ENCODE results near the gene PTPN1. TPM values are rescaled to one million over a fixed set of nuclear protein-coding genes. Genes with fewer than 3 reads are reported as not detected.

PTPN1 gene
- polyA plus RNA-seq, 1 of the 3 experiments (the other 2 are of a cell fraction), result 23.6 TPM

DNA sequence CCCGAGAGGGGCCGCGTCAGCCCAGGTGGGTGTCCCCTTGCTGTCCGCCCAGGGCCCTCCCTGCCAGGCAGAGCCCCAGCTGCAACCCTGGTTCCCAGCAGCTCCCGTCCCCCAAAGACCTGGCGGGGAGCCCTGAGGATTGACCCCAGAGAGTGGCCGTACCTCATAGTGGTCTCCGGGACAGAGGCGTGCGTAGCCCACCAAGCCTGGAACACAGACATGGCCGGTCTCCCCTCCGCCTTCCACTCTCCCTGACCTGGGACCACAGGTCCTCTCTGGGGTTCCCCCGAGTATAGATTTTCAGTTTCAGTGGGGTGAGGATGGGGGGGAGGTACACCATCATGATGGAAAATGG is 98.5 kb downstream of the PTPN1 start:
- ChIA-PET POLR2A (no interaction called here), CTCF (interaction anchor here (1.2 to 1.9 kb wide), 3 partner anchors 20 to 29 kb away, joined by 3 to 4 read pairs (median 3); no protein-coding TSS in a partner anchor)
- no peak for TF ChIP-seq EP300 (IDR thresholded peaks at IDR 0.05; ENCODE audit: borderline replicate concordance in 1 of 2, low read depth in 1 of 2, low read length in 1 of 2)
- no peak for TF ChIP-seq MXI1 (IDR thresholded peaks at IDR 0.05; ENCODE audit: low read depth, low read length)
- TF ChIP-seq USF1 (IDR thresholded peaks at IDR 0.05; ENCODE audit: borderline replicate concordance, low read depth), result no peak
- no peak for TF ChIP-seq POLR2AphosphoS5 (IDR thresholded peaks at IDR 0.05; ENCODE audit: low read depth, low read length)
- TF ChIP-seq NRF1 (IDR thresholded peaks at IDR 0.05; ENCODE audit: low read depth, low read length), result no peak
- TF ChIP-seq GATA2 (CRISPR knock-in tag; IDR thresholded peaks at IDR 0.05), result no peak
- TF ChIP-seq RFX5 (IDR thresholded peaks at IDR 0.05; ENCODE audit: low read length), result no peak
- TF ChIP-seq SMC3 (IDR thresholded peaks at IDR 0.05; ENCODE audit: low read depth, low read length), result no peak
- TF ChIP-seq CHD2 (IDR thresholded peaks at IDR 0.05; ENCODE audit: low read length, partially characterized antibody), result no peak
- TF ChIP-seq, protein P1, sequence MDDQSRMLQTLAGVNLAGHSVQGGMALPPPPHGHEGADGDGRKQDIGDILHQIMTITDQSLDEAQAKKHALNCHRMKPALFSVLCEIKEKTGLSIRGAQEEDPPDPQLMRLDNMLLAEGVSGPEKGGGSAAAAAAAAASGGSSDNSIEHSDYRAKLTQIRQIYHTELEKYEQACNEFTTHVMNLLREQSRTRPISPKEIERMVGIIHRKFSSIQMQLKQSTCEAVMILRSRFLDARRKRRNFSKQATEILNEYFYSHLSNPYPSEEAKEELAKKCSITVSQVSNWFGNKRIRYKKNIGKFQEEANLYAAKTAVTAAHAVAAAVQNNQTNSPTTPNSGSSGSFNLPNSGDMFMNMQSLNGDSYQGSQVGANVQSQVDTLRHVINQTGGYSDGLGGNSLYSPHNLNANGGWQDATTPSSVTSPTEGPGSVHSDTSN (IDR thresholded peaks at IDR 0.05), result no peak
- no peak for TF ChIP-seq SIN3A (IDR thresholded peaks at IDR 0.05; ENCODE audit: borderline replicate concordance, low read depth, low read length)
- no peak for TF ChIP-seq ZBTB33 (IDR thresholded peaks at IDR 0.05; ENCODE audit: borderline replicate concordance, low read depth)
- TF ChIP-seq RCOR1 (IDR thresholded peaks at IDR 0.05; ENCODE audit: low read length), result no peak
- TF ChIP-seq, protein P2, sequence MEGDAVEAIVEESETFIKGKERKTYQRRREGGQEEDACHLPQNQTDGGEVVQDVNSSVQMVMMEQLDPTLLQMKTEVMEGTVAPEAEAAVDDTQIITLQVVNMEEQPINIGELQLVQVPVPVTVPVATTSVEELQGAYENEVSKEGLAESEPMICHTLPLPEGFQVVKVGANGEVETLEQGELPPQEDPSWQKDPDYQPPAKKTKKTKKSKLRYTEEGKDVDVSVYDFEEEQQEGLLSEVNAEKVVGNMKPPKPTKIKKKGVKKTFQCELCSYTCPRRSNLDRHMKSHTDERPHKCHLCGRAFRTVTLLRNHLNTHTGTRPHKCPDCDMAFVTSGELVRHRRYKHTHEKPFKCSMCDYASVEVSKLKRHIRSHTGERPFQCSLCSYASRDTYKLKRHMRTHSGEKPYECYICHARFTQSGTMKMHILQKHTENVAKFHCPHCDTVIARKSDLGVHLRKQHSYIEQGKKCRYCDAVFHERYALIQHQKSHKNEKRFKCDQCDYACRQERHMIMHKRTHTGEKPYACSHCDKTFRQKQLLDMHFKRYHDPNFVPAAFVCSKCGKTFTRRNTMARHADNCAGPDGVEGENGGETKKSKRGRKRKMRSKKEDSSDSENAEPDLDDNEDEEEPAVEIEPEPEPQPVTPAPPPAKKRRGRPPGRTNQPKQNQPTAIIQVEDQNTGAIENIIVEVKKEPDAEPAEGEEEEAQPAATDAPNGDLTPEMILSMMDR (IDR thresholded peaks at IDR 0.05), result no peak
- no peak for TF ChIP-seq ELF1 (IDR thresholded peaks at IDR 0.05)
- no peak for TF ChIP-seq GABPA (IDR thresholded peaks at IDR 0.05; ENCODE audit: low read depth)
- no peak for TF ChIP-seq REST (IDR thresholded peaks at IDR 0.05; ENCODE audit: low read depth, low read length)
- TF ChIP-seq FOXM1 (IDR thresholded peaks at IDR 0.05; ENCODE audit: low read depth), result no peak
- no peak for DNase-seq
- Histone ChIP-seq H2AFZ (ENCODE audit: low read depth) (no peak overlapping the region), H3F3A (replicated peaks; ENCODE audit: insufficient read depth) (no peaks in the 10 kb centered on the region), H3K9ac (no peak overlapping the region), H3K9me2 (no peaks in the 10 kb centered on the region), H4K20me1 (ENCODE audit: insufficient read depth) (no peaks in the 10 kb centered on the region), H3K27ac (ENCODE audit: low read depth in 2 of 2, low read length in 1 of 2) (no peak overlapping the region), H3K27me3 (ENCODE audit: insufficient read depth) (no peaks in the 10 kb centered on the region), H3K36me3 (replicated peaks in 1 of 2; ENCODE audit: control insufficient read depth in 1 of 2, insufficient read depth in 2 of 2, low read length in 1 of 2) (no peaks in the 10 kb centered on the region), H3K4me2 (no peak overlapping the region), H3K4me3 (ENCODE audit: low read depth in 2 of 2, low read length in 1 of 2) (no peak overlapping the region), H3K9me3 (no peaks in the 10 kb centered on the region), H3K4me1 (ENCODE audit: control insufficient read depth in 1 of 2, insufficient read depth in 2 of 2, low read depth in 1 of 2, low read length in 1 of 2) (no peaks in the 10 kb centered on the region), H3K79me2 (ENCODE audit: insufficient read depth) (no peaks in the 10 kb centered on the region)
- no CpG with 5 or more reads among the region's 13 CpGs for WGBS (ENCODE audit: low lambda C conversion rate)
